HG02588 (cell line): ENCODE data around the gene OR1L8.

Experiments used
- ATAC-seq: cut with Tn5 transposase; IDR thresholded peaks from one replicate; pipeline ENCODE4 v1.9.1; 2021; ENCODE audit warnings: mild to moderate bottlenecking, moderate library complexity; ENCODE audit not compliant: unreplicated experiment

Gene OR1L8

GRCh38 chr9:122518226-122518625, 65.0 kb downstream of the OR1L8 start:
- ATAC-seq: no peak
